Astrocyte of the hippocampus (primary cell): ENCODE data around the gene PROCA1.
A peak's percentile ranks its signal among the peaks of the same experiment; 100 is the strongest.

Experiments
- DNase-seq: peaks from one replicate; pipeline ENCODE4 v3.0.0; 2011; ENCODE audit warnings: low read depth, low spot score

The PROCA1 gene, protein sequence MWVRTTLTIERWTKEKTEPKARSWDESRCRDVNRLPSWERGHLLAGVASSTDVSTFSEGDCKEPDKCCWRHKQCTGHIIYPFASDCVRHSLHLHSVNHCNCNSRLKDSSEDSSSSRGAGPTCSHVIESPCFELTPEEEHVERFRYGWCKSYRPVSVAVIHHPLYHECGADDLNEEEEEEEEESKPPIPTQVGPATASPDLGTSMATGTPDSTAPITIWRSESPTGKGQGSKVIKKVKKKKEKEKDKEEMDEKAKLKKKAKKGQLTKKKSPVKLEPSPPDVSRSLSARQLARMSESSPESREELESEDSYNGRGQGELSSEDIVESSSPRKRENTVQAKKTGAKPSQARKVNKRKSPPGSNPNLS

DNA sequence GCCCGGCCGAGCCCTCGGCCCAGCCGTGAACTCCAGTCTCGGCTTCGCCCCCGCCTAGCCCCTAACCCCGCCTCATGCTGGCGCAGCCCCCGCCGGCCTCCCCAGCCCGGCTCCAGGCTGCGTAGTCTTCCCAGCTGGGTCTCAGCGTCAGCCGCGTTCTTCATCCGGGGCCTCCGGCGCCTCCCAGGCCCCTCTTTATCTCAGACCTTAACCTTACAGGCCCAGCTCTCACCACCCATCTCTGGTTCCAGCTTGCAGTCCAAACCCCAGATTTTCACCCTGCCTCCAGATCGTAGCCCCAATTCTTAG lies at the start of gene PROCA1:
Gene PROCA1 (minus strand): TSS at position 166 of the 309 bp plus-strand sequence. CDS start 228 bp downstream, outside the sequence.
- DNase-seq = no peak

DNA sequence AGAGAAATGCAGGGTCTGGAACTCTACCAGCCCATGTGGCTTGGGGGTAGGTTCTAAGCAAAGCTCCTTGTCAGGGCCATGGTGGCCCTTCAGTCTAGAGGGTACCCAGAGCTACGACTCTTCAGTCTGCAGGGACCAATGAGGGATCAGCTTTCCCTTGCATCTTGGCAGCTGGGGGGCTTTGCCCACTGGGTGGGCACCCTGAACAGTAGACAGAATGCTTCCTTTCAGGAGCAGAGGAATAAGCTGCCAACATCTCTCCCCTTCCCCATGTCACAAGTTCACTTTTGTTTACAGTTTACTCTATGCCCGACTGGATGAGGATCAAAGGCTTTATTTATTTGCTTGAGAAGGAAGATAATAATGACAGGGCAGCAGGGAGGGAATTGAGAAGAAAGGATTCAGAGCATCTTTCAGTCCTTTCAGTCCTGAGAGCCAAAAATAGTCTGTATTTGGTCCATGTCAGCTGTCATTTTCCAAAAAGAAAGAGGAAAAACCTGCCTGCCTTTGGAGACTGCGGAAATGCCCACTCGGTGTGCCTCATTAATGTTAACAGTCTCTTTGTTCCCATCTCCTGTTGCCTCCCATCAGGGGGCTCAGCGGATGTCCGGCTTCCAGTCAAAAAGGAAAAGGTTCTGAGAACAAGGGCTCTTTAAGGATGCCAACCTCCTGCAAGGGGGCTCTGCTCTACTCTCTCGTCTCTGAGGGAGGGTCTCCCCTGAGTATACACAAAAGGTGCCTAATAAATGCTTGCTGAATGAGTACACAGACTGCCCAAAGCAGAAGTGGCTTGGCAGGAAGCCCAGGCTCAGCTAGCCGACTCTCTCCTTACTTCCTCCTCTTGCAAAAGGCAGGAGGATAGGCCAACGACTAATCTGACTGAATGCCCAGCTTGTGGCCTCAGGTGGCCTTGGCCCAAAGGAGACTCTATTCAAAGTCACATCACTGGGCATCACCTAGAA lies 49.2 kb upstream of the PROCA1 start:
- DNase-seq = peak; percentile 71

DNA sequence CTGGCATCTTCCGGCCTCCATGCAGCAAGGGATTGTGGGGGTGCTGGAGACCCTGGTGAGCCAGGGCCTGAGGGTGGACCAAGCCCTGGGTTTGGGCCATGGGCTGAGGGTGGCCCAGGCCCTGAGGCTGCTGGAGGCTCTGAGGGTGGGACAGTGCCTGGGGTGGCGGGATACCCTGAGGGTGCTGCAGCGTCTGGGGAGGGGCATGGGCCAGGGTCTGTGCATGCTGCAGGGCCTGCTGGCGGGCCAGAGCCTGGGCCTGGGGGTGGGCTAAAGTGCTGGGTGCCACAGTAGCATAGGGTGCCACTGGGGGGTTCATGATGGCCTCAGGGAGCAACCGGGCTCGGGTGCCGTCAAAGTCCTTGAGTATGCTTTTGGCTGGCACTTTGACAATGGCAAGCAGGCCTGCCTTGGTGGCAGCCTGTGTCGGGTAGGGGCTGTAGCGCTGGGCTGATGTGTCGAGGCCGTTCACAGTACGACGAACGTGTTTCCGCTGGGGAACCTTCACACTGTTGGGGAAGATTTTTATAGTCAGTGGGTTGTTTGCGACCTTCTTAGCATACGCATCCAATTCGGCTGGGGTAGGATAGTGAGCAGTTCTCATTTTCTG lies 47.7 kb upstream of the PROCA1 start:
- no peak for DNase-seq

DNA sequence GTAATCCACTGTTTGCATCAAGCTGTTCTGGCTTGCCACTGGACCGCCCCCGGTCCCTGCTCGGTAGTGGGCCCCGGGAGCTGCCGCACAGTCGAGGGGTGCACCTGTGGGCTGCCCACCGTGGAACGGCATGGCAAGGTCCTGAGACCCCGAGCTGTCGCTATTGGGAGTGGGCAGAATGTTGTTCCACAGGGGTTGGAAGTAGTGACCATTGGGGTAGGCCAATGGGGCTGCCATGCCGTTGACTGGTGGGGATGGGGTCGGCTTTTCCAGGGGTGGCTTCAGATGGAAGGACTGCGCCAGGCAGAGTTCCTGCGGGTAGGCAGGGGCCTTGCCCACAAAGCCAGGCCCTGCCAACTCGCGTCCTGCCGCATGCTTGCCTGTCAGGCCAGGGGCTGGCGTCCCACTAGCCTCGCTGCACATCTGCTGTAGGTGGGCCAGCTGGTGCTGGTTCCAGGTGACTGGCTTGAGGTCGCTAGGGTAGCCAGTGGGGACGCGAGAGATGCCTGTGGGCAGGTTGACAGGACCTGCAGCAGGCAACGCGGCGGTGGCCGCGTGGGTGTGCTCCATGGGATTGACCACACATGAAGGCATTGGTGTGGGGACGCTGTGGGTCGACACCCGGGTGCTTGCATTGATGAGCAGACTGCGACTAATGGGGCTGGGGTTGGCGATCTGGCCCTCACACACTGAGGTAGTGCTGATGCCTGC lies 46.9 kb upstream of the PROCA1 start:
- DNase-seq = no peak

DNA sequence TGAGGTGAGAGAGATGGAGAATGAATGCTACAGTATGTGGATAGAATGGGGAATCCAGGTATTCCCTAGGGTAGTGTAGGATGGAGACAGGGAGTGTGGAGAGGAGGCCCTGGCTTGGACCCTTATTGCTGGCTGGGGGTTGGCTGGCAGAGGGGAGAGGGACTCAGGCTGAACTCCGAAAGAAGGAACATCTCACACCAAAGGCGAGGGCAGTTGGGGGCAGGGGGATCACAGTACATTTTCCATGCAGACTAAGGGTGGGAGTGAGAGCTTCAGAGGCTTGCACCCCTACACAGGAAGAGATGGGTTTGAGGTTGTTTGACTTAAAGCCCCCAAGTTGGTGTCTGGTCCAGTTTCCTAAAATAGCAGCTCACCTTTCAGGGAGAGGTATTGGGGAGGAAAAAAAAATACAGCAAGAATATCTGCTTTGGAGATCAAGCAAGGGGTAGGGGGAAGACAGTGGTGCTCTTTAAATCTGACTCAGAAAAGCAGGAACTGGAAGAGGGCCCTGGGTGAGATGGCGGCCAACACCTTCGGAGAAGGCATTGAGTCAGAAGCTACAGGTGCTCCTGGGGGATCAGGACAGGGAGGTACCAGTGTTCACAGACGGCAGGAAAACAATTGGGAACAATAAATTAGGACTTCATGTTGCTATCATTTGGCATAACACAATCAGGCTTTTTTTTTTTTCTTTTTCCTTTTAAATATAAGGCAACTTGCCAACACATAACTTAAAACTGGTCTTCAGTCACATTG lies 44.5 kb upstream of the PROCA1 start:
- DNase-seq = no peak

DNA sequence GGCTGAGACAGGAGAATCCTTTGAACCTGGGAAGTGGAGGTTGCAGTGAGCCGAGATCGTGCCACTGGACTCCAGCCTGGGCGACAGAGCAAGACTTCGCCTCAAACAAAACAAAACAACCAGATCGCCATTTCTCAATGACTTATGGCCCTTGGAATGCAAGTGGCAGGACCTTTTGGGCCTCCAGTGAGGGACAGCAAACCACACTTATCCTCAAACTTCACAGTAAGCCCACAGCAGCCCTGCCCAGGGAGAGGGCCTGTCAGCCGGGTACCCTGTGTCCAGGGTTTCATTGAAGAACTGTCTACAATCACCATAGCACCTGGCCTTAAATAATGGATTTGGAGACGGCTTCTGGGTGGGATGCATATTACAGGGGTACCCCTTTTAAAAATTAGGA lies 43.8 kb upstream of the PROCA1 start:
- no peak for DNase-seq

DNA sequence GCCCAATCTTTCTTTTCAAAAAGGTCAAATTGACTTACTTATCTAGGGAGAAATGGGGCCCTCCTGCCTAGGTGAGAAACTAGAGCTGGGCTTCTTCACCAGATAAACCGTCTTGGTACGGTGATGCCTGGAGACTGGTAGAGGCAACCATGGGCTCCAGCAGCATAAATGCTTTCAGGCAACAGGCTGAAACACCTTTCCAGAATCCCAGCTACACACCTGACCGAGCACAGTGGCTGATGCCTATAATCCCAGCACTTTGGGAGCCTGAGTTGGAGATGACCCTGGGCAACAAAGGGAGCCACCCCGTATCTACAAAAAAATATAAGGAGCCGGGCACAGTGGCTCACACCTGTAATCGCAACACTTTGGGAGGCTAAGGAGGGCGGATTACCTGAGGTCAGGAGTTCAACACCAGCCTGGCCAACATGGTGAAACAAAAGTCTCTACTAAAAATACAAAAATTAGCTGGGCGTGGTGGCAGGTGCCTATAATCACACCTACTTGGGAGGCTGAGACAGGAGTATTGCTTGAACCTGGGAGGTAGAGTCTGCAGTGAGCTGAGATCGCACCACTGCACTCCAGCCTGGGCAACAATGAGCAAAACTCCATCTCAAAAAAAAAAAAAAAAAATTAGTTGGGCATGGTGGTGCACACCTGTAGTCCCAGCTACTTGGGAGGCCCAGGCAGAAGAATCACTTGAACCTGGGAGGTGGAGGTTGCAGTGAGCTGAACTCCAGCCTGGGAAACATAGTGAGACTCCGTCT lies 40.1 kb upstream of the PROCA1 start:
- no peak for DNase-seq

DNA sequence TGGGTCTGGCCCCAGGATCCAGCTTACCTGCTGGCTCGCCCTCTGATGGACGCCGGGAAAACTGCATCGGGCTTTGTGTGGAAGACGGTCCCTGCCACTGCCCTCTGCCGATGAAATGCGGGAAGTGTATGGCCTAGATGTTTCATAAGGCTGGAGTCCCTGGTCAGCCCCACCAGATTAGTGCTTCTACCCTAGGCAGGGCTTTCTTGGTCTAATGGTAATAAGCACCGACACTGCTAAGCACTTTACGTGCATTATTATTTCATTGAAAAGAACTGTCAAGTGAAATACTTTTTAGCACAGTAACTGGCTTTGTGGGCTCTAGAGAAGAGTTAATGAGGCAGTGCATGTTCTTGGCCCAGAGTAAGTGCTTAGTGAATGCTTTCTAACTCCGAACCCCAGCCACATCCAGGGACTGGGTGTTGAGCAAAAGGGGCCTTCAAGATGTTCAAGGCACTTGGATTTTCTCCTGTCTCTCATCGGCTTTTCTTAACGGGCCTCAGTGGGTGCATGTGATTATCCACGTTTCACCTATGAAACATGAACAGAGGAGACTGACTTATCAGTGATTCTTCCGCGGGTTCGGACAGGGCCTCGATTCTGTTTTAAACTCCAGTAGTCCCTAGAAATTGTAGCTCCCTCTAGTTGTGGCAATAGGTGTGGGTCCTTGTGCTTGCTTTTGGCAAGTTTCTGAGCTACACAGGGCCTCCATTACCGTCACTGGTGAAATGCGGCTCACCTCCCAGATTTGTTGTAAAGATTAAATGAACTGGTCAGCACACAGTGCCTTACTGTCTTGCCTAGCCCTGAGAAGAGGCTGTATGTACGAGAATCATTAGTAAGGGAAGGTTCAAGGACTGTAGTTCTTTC lies 38.7 kb upstream of the PROCA1 start:
- peak; percentile 97 for DNase-seq

DNA sequence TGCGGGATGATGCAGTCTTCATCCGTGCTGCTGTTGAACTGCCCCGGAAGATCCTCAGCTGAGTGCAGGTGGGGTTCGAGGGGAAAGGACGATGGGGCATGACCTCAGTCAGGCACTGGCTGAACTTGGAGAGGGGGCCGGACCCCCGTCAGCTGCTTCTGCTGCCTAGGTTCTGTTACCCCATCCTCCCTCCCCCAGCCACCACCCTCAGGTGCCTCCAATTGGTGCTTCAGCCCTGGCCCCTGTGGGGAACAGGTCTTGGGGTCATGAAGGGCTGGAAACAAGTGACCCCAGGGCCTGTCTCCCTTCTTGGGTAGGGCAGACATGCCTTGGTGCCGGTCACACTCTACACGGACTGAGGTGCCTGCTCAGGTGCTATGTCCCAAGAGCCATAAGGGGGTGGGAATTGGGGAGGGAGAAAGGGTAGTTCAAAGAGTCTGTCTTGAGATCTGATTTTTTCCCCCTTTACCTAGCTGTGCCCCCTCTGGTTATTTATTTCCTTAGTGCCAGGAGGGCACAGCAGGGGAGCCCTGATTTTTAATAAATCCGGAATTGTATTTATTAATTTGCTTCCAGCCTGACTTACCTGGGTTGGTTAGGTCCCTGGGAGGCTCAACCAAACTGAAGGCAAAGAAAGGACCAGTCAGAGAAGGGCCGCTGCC lies 38.0 kb upstream of the PROCA1 start:
- no peak for DNase-seq

DNA sequence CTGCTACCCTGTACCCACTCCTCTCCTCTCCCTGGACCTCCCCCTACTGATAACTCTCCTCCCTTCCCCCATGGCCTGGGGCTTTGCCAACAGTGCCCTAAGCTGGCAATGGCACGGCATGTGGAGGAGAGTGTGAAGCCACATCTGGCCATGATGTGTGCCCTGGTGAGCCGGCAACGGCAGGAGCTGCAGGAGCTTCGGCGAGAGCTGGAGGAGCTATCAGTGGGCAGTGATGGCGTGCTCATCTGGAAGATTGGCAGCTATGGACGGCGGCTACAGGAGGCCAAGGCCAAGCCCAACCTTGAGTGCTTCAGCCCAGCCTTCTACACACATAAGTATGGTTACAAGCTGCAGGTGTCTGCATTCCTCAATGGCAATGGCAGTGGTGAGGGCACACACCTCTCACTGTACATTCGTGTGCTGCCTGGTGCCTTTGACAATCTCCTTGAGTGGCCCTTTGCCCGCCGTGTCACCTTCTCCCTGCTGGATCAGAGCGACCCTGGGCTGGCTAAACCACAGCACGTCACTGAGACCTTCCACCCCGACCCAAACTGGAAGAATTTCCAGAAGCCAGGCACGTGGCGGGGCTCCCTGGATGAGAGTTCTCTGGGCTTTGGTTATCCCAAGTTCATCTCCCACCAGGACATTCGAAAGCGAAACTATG lies 37.3 kb upstream of the PROCA1 start:
- DNase-seq = no peak

DNA sequence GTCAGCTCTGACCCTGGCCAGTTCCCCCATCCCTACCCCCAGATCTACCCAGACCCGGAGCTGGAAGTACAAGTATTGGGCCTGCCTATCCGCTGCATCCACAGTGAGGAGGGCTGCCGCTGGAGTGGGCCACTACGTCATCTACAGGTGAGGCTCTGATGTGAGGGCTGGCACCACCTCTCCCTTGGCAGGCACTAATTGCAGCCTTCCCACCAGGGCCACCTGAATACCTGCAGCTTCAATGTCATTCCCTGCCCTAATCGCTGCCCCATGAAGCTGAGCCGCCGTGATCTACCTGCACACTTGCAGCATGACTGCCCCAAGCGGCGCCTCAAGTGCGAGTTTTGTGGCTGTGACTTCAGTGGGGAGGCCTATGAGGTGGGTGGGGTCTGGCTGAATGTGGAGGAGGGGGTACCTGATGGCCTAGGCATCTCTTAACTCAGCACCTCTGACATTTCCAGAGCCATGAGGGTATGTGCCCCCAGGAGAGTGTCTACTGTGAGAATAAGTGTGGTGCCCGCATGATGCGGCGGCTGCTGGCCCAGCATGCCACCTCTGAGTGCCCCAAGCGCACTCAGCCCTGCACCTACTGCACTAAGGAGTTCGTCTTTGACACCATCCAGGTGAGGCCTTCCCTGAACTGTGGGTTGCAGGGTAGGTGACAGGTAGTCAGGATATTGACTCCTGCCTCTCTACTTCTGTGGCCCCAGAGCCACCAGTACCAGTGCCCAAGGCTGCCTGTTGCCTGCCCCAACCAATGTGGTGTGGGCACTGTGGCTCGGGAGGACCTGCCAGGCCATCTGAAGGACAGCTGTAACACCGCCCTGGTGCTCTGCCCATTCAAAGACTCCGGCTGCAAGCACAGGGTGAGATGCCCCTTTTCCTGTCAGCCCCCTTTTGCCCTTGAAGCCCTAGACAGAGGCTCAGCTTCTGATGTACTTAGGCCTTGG lies 36.4 kb upstream of the PROCA1 start:
- no peak for DNase-seq

DNA sequence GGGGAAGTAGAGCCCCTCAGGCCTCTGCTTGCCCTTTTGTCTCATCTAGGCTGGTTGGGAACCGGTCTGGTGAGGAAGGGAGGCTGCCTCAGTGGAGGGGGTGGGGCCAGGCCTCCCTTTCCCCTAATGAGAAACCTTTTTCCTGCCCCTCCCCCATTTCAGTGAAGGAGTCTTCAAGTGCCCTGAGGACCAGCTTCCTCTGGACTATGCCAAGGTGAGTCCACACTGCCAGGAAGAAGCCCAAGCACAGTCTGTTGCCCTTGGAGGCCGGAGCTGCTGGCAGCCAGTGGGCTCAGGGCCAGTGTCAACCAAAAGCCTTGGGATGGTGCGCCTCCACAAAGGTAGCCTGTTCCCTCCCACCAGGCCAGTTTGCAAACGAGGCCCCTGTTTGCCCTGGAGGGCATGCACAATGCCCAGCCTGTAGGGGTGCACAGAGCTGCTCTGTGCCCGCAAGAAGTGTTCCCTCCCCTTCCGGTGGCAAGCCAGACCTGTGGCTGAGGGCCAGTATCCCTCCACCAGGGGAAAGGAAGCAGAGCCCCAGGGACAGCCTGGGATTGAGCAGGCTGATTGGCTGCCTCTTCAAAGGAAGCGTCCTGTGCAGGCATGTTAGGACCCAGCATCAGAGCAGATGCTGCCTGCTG lies 35.5 kb upstream of the PROCA1 start:
- peak; percentile 37 for DNase-seq

DNA sequence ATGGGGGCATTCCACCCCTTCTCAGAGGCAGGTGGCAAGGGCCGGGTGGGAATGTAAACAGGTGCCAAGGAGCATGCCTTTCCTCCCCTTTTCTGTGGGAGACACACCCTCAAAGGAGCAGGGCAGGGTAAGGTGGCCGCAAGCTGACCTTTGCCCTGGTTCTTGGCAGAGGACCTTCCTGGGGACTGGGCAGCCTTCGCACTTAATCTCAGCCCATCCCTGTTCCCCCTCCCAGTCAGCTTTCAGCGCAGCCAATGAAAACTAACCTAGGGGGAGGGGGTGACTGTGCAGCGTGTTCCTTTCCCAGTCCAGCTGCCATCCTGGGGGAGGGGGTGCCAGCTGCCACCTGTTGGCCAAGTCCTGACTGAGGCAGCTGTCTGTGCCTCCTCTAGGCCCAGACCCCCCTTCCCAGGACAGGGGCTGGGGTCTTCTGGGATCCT lies 34.9 kb upstream of the PROCA1 start:
- peak; percentile 46 for DNase-seq

DNA sequence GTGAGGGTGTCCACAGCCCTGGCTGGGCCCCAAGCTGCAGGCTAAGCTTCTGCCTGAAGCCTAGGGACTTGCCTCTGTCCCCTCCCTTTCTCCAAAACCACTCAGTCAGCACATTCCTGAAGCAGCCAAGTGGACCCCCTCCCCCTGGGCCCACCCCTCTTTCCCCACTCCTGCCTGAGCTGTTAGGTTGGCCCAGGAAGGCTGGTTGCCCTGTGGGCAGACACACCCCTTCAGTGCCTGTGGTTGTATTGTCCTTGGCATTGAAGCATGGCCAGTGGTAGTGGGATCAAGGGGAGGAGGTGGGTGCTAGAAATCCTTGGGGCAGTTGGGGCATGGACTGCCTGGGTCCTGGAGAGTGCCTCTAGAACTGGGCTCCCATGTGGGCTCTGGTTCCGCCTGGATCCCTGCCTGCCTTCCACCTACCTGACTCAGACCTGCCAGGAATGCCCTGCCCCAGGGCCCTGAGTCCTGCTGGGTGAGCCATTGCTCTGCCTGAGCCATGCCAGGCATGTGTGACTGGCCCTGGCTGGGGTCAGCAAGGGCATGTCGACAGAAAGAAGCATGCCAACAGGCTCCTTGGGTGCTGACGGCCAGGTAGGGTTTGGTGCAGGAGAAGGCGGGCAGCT lies 34.2 kb upstream of the PROCA1 start:
- peak; percentile 57 for DNase-seq

DNA sequence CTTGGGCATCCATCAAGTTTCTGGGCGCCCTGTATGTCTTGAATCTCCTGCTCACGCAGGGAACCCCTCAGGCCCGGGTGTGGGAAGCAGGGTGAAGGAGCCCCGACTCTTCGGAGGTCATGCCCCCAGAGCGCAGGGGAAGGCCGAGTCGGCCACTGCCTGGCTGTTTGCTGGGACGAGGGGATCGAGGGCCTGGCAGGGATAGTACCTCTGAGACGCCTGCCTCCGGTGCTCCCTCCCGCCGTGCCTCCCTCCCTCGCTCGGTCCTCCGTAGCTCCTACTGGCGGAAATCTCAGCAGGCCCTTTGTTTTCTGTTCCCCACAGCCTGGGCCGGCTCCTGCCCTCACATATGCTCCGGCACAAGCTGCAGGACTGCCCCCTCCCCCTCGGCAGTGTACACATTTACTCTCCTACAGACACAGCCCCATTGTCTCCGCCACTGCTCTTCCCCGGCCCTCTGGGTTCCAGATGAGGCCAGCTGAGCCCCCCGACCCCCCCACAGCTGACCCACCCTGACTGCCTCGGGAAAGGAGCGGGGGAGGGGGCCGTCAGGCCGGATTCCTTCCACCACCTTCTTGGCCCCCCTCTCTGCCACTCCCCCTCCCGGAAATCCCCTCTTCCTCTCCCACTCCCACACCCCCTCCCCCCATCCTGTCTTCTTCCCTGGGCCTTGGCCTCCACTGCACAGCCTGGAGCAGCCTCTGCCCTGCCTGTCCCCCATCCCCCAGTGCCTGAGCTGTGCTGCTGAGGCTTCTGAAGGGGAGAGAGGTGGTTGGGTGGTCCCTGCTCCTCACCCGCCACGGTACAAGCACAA lies 33.5 kb upstream of the PROCA1 start:
- DNase-seq = peak; percentile 68
